H1 (cell line): ENCODE results near the gene MMP25. TPM values are rescaled to one million over a fixed set of nuclear protein-coding genes. Genes with fewer than 3 reads are reported as not detected.

Source experiments
- CTCF ChIA-PET: fragments of 300-600 bp; sonication (Branson Sonifier 250); formaldehyde crosslinking; loops from one replicate; lab custom pipeline; 2021; ENCODE audit not compliant: partially characterized antibody; lab: Charles Lee
- POLR2A ChIA-PET: fragments of 300-600 bp; sonication (Branson Sonifier 250); formaldehyde crosslinking; loops from one replicate; lab custom pipeline; 2021; ENCODE audit warnings: inconsistent platforms; ENCODE audit not compliant: partially characterized antibody; lab: Charles Lee
- DNase-seq, 2 experiments: peaks; one replicate each; pipeline versions ENCODE4 v3.0.0 to v3.0.0-alpha.2; 2010 to 2022; ENCODE audit warnings: low spot score in 2 of 2, low read depth in 1 of 2, mixed read lengths in 1 of 2
- FAIRE-seq: peaks from 2 replicates; lab custom pipeline; 2011; peaks lifted over from hg19 to GRCh38; lab: Jason Lieb, UNC
- H2AFZ ChIP-seq: 2 replicates; pipeline ENCODE4 v1.8.1; 2012; ENCODE audit warnings: low read length, inconsistent platforms
- H2AK5ac ChIP-seq: 2 replicates; pipeline ENCODE4 v1.6.1; 2013; ENCODE audit warnings: low read depth, low read length
- H2BK120ac ChIP-seq: replicated peaks from 2 replicates; pipeline ENCODE3; 2013; ENCODE audit warnings: low read depth, low read length, inconsistent platforms
- H2BK12ac ChIP-seq: 2 replicates; pipeline ENCODE4 v1.6.1; 2013; ENCODE audit warnings: low read depth, low read length
- H2BK15ac ChIP-seq: 2 replicates; pipeline ENCODE4 v1.6.1; 2013; ENCODE audit warnings: low read length
- H2BK20ac ChIP-seq: 2 replicates; pipeline ENCODE4 v1.6.1; 2013; ENCODE audit warnings: low read length
- H2BK5ac ChIP-seq: 2 replicates; pipeline ENCODE4 v1.6.1; 2013; ENCODE audit warnings: low read depth, low read length
- H3K14ac ChIP-seq: 2 replicates; pipeline ENCODE4 v1.6.1; 2013; ENCODE audit warnings: inconsistent platforms; ENCODE audit not compliant: insufficient read length
- H3K18ac ChIP-seq: 2 replicates; pipeline ENCODE4 v1.6.1; 2013; ENCODE audit warnings: low read length; ENCODE audit errors: extremely low read depth
- H3K23ac ChIP-seq: 2 replicates; pipeline ENCODE4 v1.6.1; 2013; ENCODE audit warnings: inconsistent platforms; ENCODE audit not compliant: insufficient read length
- H3K23me2 ChIP-seq: 2 replicates; pipeline ENCODE4 v1.6.1; 2013; ENCODE audit warnings: low read depth, low read length
- H3K27ac ChIP-seq: 2 replicates; pipeline ENCODE4 v1.6.1; 2011; ENCODE audit warnings: low read depth, low read length, inconsistent platforms
- H3K27me3 ChIP-seq, 4 experiments: replicated peaks in 1 of 4; 1 replicate in 1 of 4; 2 replicates in 3 of 4; pipeline versions ENCODE4 v1.6.1 to v1.8.1; 2011 to 2013; ENCODE audit warnings: low read length in 3 of 4, mild to moderate bottlenecking in 3 of 4, inconsistent platforms in 2 of 4, mixed read lengths in 2 of 4, moderate library complexity in 1 of 4; ENCODE audit not compliant: control insufficient read depth in 3 of 4, insufficient read depth in 3 of 4; ENCODE audit errors: extremely low read depth in 1 of 4
- H3K36me3 ChIP-seq, 4 experiments: 2 replicates each; pipeline versions ENCODE4 v1.6.1 to v1.8.1; 2011 to 2013; ENCODE audit warnings: mild to moderate bottlenecking in 4 of 4, low read length in 3 of 4, moderate library complexity in 2 of 4, control low read depth in 1 of 4, inconsistent platforms in 1 of 4; ENCODE audit not compliant: insufficient read depth in 4 of 4, control insufficient read depth in 2 of 4
- H3K4ac ChIP-seq: replicated peaks from 2 replicates; pipeline ENCODE3; 2013; ENCODE audit warnings: low read length, low read depth, mixed read lengths, inconsistent platforms; ENCODE audit not compliant: insufficient read length
- H3K4me1 ChIP-seq, 4 experiments: replicated peaks in 1 of 4; 1 replicate in 1 of 4; 2 replicates in 3 of 4; pipeline versions ENCODE4 v1.6.1 to v1.8.1; 2011 to 2013; ENCODE audit warnings: low read length in 3 of 4, inconsistent platforms in 2 of 4, mixed read lengths in 1 of 4; ENCODE audit not compliant: insufficient read depth in 4 of 4, control insufficient read depth in 3 of 4
- H3K4me2 ChIP-seq, 2 experiments: 2 replicates each; pipeline versions ENCODE4 v1.6.1 to v1.8.1; 2011 to 2013; ENCODE audit warnings: low read depth in 2 of 2, low read length in 2 of 2, control low read depth in 1 of 2, inconsistent platforms in 1 of 2, mild to moderate bottlenecking in 1 of 2; ENCODE audit not compliant: insufficient read depth in 1 of 2
- H3K4me3 ChIP-seq, 4 experiments: fragments of 200-600, 300-600 bp in 1 of 4; sonication (generic), shearing (Covaris generic), sonication (Bioruptor Twin) in 1 of 4; 2 replicates each; pipeline versions ENCODE4 v1.5.1 to v1.8.1; 2011 to 2016; ENCODE audit warnings: low read length in 4 of 4, low read depth in 3 of 4, control low read depth in 2 of 4, inconsistent platforms in 2 of 4, mild to moderate bottlenecking in 2 of 4, mixed read lengths in 1 of 4, moderate library complexity in 1 of 4; ENCODE audit not compliant: insufficient read depth in 2 of 4; ENCODE audit errors: extremely low read depth in 1 of 4
- H3K56ac ChIP-seq: replicated peaks from 2 replicates; pipeline ENCODE3; 2013; ENCODE audit warnings: low read depth, mild to moderate bottlenecking, mixed read lengths, low read length, inconsistent platforms; ENCODE audit not compliant: insufficient read length
- H3K79me1 ChIP-seq: 2 replicates; pipeline ENCODE4 v1.6.1; 2013; ENCODE audit warnings: low read depth, low read length, control low read depth
- H3K79me2 ChIP-seq, 2 experiments: 2 replicates each; pipeline versions ENCODE4 v1.6.1 to v1.8.1; 2012 to 2013; ENCODE audit warnings: low read length in 2 of 2, mild to moderate bottlenecking in 2 of 2, inconsistent platforms in 1 of 2; ENCODE audit not compliant: insufficient read depth in 2 of 2, control insufficient read depth in 1 of 2
- H3K9ac ChIP-seq, 4 experiments: replicated peaks in 1 of 4; 1 replicate in 1 of 4; 2 replicates in 3 of 4; pipeline versions ENCODE4 v1.6.1 to v1.8.1; 2011 to 2013; ENCODE audit warnings: low read depth in 3 of 4, low read length in 3 of 4, control low read depth in 2 of 4, mild to moderate bottlenecking in 2 of 4, moderate library complexity in 2 of 4, inconsistent platforms in 1 of 4; ENCODE audit errors: extremely low read depth in 1 of 4
- H3K9me3 ChIP-seq, 2 experiments: 2 replicates each; pipeline versions ENCODE4 v1.6.1 to v1.8.1; 2012 to 2013; ENCODE audit warnings: mild to moderate bottlenecking in 2 of 2, moderate library complexity in 2 of 2, control low read depth in 1 of 2, inconsistent platforms in 1 of 2, low read depth in 1 of 2, low read length in 1 of 2, mixed read lengths in 1 of 2; ENCODE audit not compliant: insufficient read depth in 2 of 2
- H4K20me1 ChIP-seq, 2 experiments: replicated peaks in 1 of 2; 2 replicates each; pipeline versions ENCODE3 to v1.8.1; 2011 to 2013; ENCODE audit warnings: inconsistent platforms in 2 of 2, low read length in 2 of 2, mild to moderate bottlenecking in 1 of 2; ENCODE audit not compliant: insufficient read depth in 2 of 2, control insufficient read depth in 1 of 2
- H4K5ac ChIP-seq: 2 replicates; pipeline ENCODE4 v1.6.1; 2013; ENCODE audit warnings: low read length, low read depth, mixed read lengths, inconsistent platforms; ENCODE audit not compliant: insufficient read length
- H4K8ac ChIP-seq: 2 replicates; pipeline ENCODE4 v1.8.0; 2013; ENCODE audit warnings: mild to moderate bottlenecking, moderate library complexity, low read length, inconsistent platforms; ENCODE audit not compliant: insufficient read depth; ENCODE audit errors: extremely low read depth
- H4K91ac ChIP-seq: replicated peaks from 2 replicates; pipeline ENCODE3; 2013; ENCODE audit warnings: low read length, mixed read lengths, inconsistent platforms; ENCODE audit not compliant: insufficient read length
- CTBP2 ChIP-seq: IDR thresholded peaks from 2 replicates; pipeline ENCODE4 v1.7.0; 2011; ENCODE audit warnings: borderline replicate concordance, mild to moderate bottlenecking, moderate library complexity, mixed read lengths, low read length; ENCODE audit not compliant: insufficient read depth, insufficient read length
- CTCF ChIP-seq, 3 experiments: IDR thresholded peaks; 1 replicate in 2 of 3; 2 replicates in 1 of 3; pipeline versions ENCODE4 v1.5.1 to v1.6.1; 2011; ENCODE audit warnings: low read length in 3 of 3, mild to moderate bottlenecking in 3 of 3, inconsistent platforms in 2 of 3, low read depth in 1 of 3, moderate library complexity in 1 of 3; ENCODE audit not compliant: insufficient read depth in 1 of 3; ENCODE audit errors: control extremely low read depth in 1 of 3
- HDAC6 ChIP-seq: IDR thresholded peaks from one replicate; pipeline ENCODE4 v1.7.1; 2012; ENCODE audit warnings: low read depth, mild to moderate bottlenecking, inconsistent platforms, low read length, moderate library complexity
- WGBS, 2 experiments: shearing (Covaris generic) in 1 of 2; methylation state at CpG; one replicate each; pipeline versions ENCODE4 v1.1.6 to v1.1.7; 2013 to 2015; ENCODE audit warnings: low lambda C conversion rate in 2 of 2, mixed read lengths in 2 of 2, inconsistent platforms in 1 of 2, low coverage in 1 of 2, missing lambda C conversion rate in 1 of 2; ENCODE audit not compliant: insufficient replicate concordance in 2 of 2, insufficient coverage in 1 of 2, insufficient read length in 1 of 2; ENCODE audit errors: extremely low coverage in 1 of 2, missing lambda C conversion rate in 1 of 2; 5-methylcytosine and 5-hydroxymethylcytosine counted together
- polyA plus RNA-seq, 7 experiments: library from polyadenylated mRNA; depleted of rRNA in 3 of 7; stranded (reverse) in 5 of 7; unstranded in 2 of 7; fragments of >200 nt in 5 of 7; fragments of 200-250 nt in 2 of 7; gene quantifications; 1 replicate in 5 of 7; 2 replicates in 1 of 7; 4 replicates in 1 of 7; pipeline versions ENCODE4 v1.2.1 to v1.2.3, GENCODE V29; 2011 to 2013; ENCODE audit warnings: missing spikeins in 2 of 7, mixed read lengths in 2 of 7
- total RNA-seq: library from RNA; stranded (reverse); fragmentation: NEBNext Ultra II Directional; extraction: Animal tissue kit (Norgen Biotek cat#: 25700); gene quantifications from 2 replicates; pipeline ENCODE4 v1.2.1, GENCODE V29; 2021

The MMP25 gene
- total and polyA plus RNA-seq, 2 of the 8 experiments (the other 6 are each of a cell fraction or from before 2014, with no cell fraction given), result 7.7 to 26.7 TPM

- Histone ChIP-seq H2BK20ac (no peak overlapping the region), H3K23ac (no peak overlapping the region), H2BK12ac (no peak overlapping the region), H3K4me1 (peaks cover 4 to 16% (median 5%) of the 10 kb centered on the region in 4 experiments; a peak in 6 of 7 replicates), H3K9ac (no peak overlapping the region; a peak in 1 of 7 replicates), H3K79me1 (no peaks in the 10 kb centered on the region), H4K20me1 (peaks cover 7 to 16% of the 10 kb centered on the region in 2 experiments), H3K23me2 (peaks cover 7% of the 10 kb centered on the region; the same call in 1 of the 2 replicates), H4K91ac (no peak overlapping the region), H3K9me3 (no peaks in the 10 kb centered on the region), H2BK5ac (no peak overlapping the region), H3K14ac (no peak overlapping the region), H3K27me3 (no peaks in the 10 kb centered on the region; a peak in 1 of 7 replicates), H3K79me2 (no peaks in the 10 kb centered on the region), H3K18ac (no peak overlapping the region), H2AFZ (no peak overlapping the region), H3K56ac (no peak overlapping the region)
- DNase-seq, result no peak
- 81% methylated on average over 17 of the region's 17 CpGs; no CpG with 5 or more reads in 1 of the 2 experiments for WGBS, 2 experiments
- no peak for FAIRE-seq
- POLR2A ChIA-PET, result interaction anchor here (1.1 to 12.7 kb wide), 17 partner anchors 8 to 80 kb away, joined by 3 to 140 read pairs (median 5); partner anchors contain the start of genes CLDN6, HCFC1R1, THOC6 and TNFRSF12A
- no peak for TF ChIP-seq HDAC6
- TF ChIP-seq CTBP2, result no peak
- TF ChIP-seq CTCF (IDR thresholded peaks at IDR 0.05; ENCODE audit: control extremely low read depth in 1 of 3, insufficient read depth in 1 of 3, low read depth in 1 of 3, low read length in 3 of 3), result no peak
- TF ChIP-seq, all 59 proteins: peak for 0
- no peak overlapping the region for H3K4ac ChIP-seq
- H3K4me2 ChIP-seq, result no peak overlapping the region
- H3K36me3 ChIP-seq, result no peaks in the 10 kb centered on the region; a peak in 1 of 8 replicates
- H3K27ac ChIP-seq, result no peak overlapping the region
- H2AK5ac ChIP-seq, result 0 out of 2 replicates have a peak overlapping the region, but pooled peaks have one; percentile 53
- no peak overlapping the region for H2BK15ac ChIP-seq
- H2BK120ac ChIP-seq, result no peak overlapping the region
- H4K8ac ChIP-seq, result no peak overlapping the region
- H3K4me3 ChIP-seq, result no peak overlapping the region
- no peak overlapping the region for H4K5ac ChIP-seq
- CTCF ChIA-PET, result interaction anchor here (0.7 to 6.6 kb wide), 6 partner anchors 10 to 74 kb away, joined by 3 to 88 read pairs (median 10); no protein-coding TSS in a partner anchor
Observed at GRCh38 chr16:3054965-3055733, 8.8 kb downstream of the MMP25 start.
